Kidney tubule cell (primary cell): ENCODE measurements around the gene FAM204A.
A peak's percentile ranks its signal among the peaks of the same experiment; 100 is the strongest.

Experiments
- DNase-seq: peaks from one replicate; pipeline ENCODE4 v3.0.0-alpha.2; 2018; ENCODE audit warnings: low spot score

Gene FAM204A

DNA sequence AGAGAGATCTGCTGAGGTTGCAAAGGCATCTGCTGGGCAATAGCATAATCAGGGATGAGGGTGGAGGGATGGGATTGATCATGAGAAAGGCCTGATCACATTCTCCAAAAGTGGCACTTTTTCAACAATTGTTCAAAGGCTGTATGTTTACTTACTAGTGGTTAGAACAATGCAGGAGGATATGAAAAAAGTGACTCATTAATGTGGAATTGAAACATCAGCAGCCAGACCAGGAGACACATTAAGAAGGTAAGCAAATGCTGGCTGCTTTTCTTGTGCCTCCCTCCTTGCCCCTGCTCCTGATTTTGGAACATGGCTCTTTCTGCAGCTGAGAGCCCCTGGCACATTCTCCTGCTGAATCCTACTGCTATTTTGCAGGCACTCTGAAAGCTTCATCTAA lies 63.5 kb downstream of the FAM204A start:
- peak; percentile 73 for DNase-seq

DNA sequence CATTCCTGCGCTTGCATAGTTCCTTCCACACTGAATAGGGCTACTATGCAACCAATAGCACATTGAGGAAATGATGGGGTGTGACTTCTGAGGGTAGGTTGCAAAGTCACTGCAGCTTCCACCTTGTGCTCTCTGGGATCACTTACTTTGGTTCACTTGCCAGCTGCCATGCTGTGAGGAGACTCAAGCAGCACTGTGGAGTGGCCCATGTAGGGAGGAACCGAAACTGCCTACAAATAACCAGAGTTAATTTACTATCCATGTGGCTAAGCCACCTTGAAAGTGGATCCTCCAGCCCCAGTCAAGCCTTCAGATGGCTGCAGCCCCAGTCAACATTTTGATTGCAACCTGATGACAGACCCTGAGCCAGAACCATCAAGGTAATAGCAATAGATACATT lies 64.3 kb downstream of the FAM204A start:
- DNase-seq = no peak

GRCh38 chr10:118276727-118277126 lies 65.4 kb downstream of the FAM204A start:
- DNase-seq = no peak

GRCh38 chr10:118276204-118276603 lies 65.9 kb downstream of the FAM204A start:
- no peak for DNase-seq

DNA sequence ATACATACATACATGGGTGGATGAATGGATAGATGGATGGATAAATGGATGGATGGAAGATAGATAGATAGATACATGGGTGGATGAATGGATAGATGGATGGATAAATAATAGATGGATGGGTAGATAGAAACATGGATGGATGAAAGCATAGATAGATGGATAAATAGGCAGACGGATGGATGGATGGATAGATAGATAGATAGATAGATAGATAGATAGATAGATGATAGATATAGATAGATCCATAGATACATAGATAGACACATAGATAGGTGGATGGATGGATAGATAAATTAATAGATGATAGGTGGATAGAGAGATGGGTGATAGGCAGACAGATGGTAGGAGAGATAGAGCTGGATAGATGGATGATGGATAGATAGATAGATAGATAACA lies 68.5 kb downstream of the FAM204A start:
- no peak for DNase-seq

GRCh38 chr10:118272767-118273166 lies 69.4 kb downstream of the FAM204A start:
- DNase-seq = no peak

GRCh38 chr10:118272149-118272721 lies 69.9 kb downstream of the FAM204A start:
- no peak for DNase-seq

DNA sequence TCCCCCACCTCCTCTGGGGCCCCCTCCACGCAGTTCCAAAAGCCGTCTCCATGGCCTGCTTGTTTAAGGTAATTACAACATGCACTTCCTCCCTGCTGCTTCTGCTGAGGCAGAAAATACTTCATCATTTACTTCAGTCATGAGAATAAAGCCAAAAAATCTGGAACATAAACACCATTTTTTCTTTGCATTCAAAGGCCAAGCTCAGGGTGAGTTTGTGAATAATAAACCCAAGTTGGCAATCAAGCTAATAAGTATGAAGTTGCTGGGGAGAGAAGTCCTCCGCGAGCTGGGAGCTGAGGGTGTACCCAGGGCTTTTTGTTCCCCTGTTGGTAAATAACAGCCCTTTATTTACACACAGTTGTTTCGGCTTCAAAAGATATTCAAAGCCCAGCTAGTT lies 70.5 kb downstream of the FAM204A start:
- no peak for DNase-seq

DNA sequence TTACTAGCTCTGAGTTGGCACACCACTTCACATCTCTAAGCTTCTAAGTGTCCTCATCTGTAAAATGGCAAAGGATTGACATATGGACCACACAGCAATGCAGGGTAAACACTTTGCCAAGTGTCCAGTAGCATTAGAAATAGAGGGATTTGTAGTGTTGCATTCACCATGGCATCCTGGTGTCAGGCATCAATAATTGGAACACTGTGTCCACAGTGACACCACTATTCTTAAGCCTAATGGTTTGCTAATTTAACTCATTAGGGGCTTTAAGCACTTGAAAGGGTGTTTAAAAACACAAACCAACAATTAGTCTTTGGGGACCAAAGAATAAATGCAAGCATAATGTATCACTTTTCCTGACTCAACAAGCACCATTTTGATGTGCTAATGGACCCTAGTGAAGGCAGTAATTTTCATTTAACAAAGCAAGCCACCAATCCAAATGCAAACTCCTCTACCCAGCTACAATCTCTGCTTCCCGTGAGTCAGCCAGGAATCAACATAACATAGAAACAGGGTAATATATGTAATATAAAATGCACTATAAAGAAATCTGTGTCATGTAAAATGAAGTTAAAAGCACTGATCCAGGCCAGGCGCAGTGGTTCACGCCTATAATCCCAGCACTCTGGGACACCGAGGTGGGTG lies 75.9 kb downstream of the FAM204A start:
- DNase-seq = no peak

DNA sequence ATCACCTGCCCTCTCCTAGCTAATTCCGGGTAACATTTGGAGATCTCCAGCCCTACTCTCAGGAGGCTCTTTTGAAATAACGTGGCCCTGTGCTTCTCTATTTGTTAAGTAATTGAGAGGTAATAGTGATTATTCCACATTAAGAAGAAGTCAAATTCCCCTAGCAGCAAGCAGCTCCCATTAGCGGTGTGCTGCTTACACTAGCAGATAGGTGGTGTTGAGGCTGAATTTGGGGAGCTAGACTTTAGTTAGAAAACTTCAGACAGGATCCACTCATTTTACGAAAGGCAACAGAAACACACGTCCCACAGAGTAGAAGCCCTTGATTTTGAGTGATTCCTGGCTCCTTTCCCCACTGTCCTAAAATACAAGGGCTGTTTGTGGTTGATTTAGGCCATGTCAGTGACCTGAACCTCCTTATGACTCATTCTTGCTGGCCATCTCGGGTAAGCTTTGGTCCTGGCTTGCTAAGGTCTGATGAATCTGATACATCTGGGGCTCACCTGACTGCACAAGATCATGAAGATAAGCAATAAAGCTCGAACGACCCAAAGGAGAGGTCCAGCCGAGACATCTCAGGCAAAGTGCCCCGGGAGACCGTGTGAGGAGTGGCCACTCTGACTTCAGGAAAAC lies 77.2 kb downstream of the FAM204A start:
- peak; percentile 63 for DNase-seq

DNA sequence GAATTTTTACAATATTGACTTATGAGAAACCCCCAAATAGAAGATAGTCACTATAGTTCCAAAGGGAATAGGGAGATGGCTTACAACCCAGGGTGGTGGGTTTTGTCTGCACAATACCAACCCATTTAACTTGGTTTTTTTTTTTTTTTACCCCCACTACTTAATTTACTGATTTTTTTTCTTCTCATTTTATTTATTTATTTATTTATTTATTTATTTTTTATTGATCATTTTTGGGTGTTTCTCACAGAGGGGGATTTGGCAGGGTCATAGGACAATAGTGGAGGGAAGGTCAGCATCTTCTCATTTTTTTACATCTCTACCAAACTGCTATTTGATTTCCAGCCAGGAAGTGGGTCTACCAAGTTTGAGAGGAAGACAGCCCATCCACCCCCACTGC lies 77.9 kb downstream of the FAM204A start:
- no peak for DNase-seq

DNA sequence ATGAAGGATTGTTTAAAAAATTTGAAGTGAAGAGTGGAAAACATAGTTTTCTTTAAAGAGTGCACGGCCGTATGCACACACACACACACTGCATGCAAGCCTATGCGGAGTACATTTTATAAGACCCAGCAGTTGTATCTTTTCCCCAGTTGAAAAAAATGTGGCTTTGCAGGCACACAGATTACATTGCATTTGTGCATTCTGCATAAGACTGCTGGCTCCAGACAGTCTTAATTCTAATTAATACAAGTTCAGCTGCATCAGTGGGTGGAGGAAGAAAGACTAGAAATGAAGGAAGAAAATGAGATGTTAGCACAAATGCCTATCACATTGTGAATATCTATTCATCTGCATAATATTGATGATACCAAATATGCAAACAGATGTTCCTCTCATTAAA lies 79.6 kb downstream of the FAM204A start:
- DNase-seq = no peak

DNA sequence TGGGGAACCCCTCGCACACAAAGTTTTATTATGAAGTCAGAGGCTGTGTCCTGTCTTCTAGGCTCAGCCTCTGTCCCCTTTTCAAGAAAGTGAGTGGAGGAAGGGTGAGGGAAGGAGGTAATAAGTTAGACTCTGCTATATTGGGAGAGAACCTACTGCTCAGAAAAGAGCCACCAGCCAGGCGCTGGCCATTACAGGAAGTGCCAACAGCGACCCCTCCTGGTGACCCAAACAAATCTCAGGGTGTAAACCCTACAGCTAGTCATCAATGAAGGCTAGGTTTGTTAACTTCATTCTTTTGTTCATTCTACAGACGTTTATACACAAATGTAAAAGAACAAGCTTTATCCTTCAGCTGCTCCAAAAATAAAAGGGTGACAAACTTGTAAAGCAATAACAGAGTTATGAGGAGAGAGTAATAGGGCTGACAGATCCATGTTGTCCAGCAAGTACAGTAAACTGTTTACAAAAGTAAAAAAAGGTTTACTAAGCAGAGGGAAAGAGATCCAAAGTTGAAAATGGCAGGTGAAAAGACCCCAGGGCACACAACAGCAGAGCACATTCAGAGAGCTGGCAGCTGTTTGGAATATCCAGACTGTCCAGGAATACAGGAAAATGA lies 82.7 kb downstream of the FAM204A start:
- peak; percentile 45 for DNase-seq

DNA sequence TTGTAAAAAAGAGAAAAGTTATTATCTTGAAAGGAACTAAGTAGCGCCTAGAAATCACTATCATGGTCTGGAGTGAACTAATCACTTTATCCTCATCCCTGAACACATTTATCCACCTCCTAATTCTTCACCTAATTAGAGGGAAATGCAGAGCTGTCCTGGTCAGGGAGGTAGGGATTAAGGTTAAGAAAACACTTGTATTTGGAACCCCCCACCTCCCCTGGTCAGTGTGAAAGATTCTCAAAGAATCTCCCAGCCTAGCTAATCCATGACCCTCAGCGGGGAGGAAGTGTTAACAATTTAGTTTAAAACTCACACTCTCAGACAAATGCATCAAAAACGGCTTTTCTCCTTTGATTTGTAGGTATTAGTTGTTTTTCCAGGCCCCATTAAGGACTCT lies 83.8 kb downstream of the FAM204A start:
- no peak for DNase-seq

DNA sequence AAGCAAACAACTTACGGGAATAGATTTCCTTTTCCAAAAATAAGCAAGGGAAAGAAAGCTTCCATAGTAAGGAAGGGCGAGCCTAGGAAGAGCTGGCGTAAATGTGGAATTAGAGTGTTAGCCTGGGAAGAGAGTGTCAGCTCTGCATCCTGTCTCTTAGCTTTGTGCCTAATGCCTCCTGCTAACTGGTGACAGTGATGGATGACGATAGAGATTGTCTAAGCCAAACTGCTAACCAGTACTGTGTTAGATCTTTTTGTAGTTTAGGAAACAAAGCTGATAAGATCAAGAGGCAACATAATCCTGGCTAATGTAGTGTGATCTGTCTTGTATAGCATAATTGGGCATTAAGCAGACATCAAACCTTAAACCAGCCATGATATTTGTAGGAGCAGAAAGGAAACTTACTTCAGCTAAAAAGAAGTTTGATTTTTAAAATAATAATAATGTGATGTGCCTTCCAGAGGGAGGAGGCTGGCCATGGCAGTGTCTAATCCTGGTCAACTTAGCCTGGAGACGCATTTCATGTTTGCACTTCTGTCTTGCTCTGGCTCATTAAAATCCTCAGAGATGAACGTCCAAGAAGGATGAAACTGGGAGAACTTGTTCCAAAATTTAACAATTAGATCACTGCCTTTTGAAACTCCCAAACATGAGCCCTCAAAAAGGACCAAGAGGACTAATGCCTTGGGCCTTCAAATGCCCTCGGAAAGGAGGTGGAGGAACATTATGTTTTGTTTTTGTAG lies 85.1 kb downstream of the FAM204A start:
- DNase-seq = no peak

DNA sequence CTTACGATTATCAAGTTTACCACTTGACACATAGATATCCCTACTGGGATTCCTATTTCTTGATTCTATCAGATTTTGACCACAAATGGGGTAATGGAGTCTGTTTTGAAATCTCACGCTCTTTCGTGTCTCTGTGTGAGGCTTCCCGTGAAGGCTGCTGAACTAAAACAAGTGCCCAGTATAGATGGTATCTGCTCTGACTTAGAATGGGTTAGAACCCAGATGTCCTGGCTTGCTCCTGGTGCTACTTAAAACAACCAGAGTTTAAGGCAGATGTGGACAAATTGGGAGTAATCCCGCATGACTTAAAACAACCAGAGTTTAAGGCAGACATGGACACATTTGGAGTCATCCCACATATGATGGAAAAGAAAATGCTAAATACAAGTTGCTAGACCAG lies 85.9 kb downstream of the FAM204A start:
- no peak for DNase-seq

DNA sequence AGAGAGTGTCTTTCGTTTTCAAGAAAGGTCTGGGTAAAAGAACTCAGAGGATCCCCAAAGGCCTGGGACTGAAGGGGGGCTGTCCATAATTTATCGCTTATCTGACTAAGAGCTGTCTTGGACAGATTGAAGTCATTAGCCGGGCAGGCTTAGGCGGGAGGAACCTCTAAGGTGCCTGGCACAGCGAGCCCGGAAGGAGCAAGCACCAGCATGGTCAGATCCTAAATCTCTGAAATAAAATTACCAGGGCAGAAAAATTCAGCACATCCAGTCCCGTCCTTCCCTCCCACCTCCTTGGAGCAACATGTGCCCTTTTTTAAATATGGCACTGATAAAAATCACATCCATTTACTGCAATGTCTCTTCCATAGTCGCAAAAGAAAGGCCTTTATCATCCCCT lies 86.8 kb downstream of the FAM204A start:
- DNase-seq = no peak

DNA sequence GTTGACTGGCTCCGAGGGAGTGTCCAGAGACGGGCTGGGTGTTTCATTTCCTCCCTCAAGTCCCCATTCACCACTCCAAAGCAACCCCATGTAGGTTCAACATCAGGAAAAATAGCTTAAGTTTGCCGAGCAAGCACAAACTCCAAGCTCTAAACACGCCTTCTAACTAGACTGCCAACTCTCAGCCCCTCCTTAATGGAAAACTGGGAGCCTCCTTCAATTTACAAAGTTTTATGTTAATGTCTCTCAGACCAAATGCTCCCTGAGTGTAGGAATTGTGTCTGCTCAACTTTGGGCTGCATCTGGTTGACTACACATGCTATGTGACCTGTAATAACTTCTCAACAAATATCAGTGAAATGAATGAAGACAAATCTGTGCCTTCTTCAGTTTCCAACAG lies 87.5 kb downstream of the FAM204A start:
- no peak for DNase-seq

DNA sequence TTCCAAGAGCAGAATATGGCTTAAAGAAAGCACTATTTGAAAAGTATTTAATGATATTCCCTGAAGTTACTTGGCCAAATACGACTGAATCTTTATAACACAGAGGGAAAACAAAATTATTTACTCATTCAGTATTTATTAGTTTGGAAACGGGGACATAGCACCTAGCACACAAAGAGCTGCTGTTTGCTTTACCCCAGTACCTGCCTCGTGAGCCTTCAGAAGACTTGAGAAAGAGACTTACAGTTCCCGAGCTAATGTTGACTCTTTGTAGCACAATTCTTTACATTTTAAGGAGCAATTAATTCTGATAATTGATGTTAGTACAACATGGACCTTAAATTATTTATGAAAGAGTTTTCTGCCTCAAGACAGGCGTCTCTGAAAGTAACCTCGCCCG lies 88.7 kb downstream of the FAM204A start:
- DNase-seq = no peak

GRCh38 chr10:118251791-118252190 lies 90.3 kb downstream of the FAM204A start:
- peak; percentile 13 for DNase-seq

GRCh38 chr10:118249714-118250113 lies 92.4 kb downstream of the FAM204A start:
- no peak for DNase-seq
